ENCODE measurements around the gene IL24. TPM values are rescaled to one million over a fixed set of nuclear protein-coding genes. Genes with fewer than 3 reads are reported as not detected.
A peak's percentile ranks its signal among the peaks of the same experiment; 100 is the strongest.

The IL24 gene
- total RNA-seq, 2 experiments from 2014 or later, result 10.0 to 10.7 TPM

DNA sequence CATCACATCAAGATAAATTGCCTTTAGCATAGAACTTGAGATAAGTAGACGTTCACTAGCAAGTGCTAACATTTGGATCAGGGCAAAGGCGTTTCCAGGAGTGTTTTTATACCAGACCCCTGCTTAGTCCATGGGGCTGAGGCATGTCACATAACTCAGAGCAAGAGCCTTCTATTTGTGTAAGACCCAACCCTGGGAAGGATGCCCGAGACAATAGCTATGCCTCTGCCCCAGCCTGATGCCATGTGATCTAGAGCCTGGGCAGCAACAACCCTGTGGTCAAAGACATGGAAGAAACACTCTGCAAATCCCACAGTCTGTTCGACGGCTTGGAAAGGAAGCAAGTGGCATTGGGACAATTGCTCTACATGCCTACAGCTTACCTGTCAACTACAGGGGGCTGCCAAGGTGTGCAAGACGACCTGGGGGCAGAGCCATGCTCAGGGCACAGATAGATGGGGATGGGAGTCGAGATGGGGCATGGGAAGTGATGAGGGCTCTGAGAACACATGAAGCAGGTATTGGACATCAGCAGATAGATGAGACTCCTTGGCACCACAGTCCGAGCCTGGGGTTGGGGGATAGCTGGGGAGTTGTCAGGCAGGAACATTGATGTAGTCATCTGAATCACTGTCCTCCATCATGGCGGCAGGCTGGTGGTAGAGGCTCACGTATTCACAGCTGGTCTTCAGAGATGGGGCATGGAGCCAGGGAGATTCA, 7.3 kb downstream of the IL24 start:
- POLR2A ChIA-PET, result interaction anchor here (0.7 to 1.1 kb wide), 2 partner anchors 20 to 136 kb away, joined by 3 to 4 read pairs; no protein-coding TSS in a partner anchor
- Mint-ChIP-seq H3K27ac (peak overlapping the region; percentile 87), H3K36me3 (ENCODE audit: low read depth) (peaks cover 56% of the 10 kb centered on the region), H3K27me3 (no peaks in the 10 kb centered on the region), H3K4me3 (peak overlapping the region; percentile 27), H3K9me3 (ENCODE audit: low read depth) (no peaks in the 10 kb centered on the region), H3K4me1 (peaks cover 85% of the 10 kb centered on the region)
- CTCF ChIA-PET, result interaction anchor here (0.6 to 3.1 kb wide), 13 partner anchors 9 to 190 kb away, joined by 3 to 21 read pairs (median 4); partner anchors contain the start of gene IL20
- DNase-seq (no peak), ATAC-seq (no peak)
- intact Hi-C loops (cut with DNase I, micrococcal nuclease), result loop anchor here (1.0 to 2.0 kb wide), 2 partner anchors 7 to 88 kb away; partner anchors contain the start of gene IL24 (in 2 of the 2)

GRCh38 chr1:206905295-206906164, 8.3 kb downstream of the IL24 start:
- ChIA-PET POLR2A (interaction anchor here (0.6 to 1.2 kb wide), 6 partner anchors 8 to 137 kb away, joined by 3 to 8 read pairs (median 4); partner anchors contain the start of gene IL24), CTCF (interaction anchor here (0.6 to 3.1 kb wide), 35 partner anchors 8 to 328 kb away, joined by 3 to 21 read pairs (median 4); partner anchors contain the start of genes FCMR, IL20 and IL24)
- peak overlapping the region; percentile 27 for H3K4me3 Mint-ChIP-seq
- no peaks in the 10 kb centered on the region for H3K9me3 Mint-ChIP-seq (ENCODE audit: low read depth)
- ATAC-seq (peak; percentile 93), DNase-seq (peak; percentile 76)
- peaks cover 50% of the 10 kb centered on the region for H3K36me3 Mint-ChIP-seq (ENCODE audit: low read depth)
- H3K4me1 Mint-ChIP-seq, result peaks cover 86% of the 10 kb centered on the region
- intact Hi-C loops (cut with DNase I, micrococcal nuclease), result loop anchor here (1.0 to 2.0 kb wide), 2 partner anchors 8 to 89 kb away; partner anchors contain the start of gene IL24 (in 2 of the 2)
- no peaks in the 10 kb centered on the region for H3K27me3 Mint-ChIP-seq
- H3K27ac Mint-ChIP-seq, result peak overlapping the region; percentile 87

GRCh38 chr1:206907304-206907991, 10.2 kb downstream of the IL24 start:
- Mint-ChIP-seq H3K4me3 (no peak overlapping the region), H3K36me3 (ENCODE audit: low read depth) (peaks cover 49% of the 10 kb centered on the region), H3K27me3 (no peaks in the 10 kb centered on the region), H3K4me1 (peaks cover 86% of the 10 kb centered on the region), H3K9me3 (ENCODE audit: low read depth) (no peaks in the 10 kb centered on the region), H3K27ac (no peak overlapping the region)
- ATAC-seq (no peak), DNase-seq (no peak)
- CTCF ChIA-PET, result interaction anchor here (0.6 to 3.3 kb wide), 18 partner anchors 10 to 1704 kb away, joined by 3 to 24 read pairs (median 14); partner anchors contain the start of genes FCMR, IL20 and IL24
- intact Hi-C loops (cut with DNase I, micrococcal nuclease), result no loop called here
- POLR2A ChIA-PET, result no interaction called here

DNA sequence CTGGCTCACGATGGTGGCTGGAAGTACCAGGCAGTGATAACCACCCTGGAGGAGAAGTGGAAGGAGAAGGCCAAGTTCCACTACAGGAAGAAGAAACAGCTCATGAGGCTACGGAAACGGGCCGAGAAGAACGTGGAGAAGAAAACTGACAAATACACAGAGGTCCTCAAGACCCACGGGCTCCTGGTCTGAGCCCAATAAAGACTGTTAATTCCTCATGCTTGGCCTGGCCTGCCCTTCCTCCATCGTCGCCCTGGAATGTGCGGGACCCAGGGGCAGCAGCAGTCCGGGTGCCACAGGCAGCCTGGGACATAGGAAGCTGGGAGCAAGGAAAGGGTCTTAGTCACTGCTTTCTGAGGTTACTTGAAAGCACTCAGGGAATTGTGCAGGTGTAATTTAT, 10.8 kb downstream of the IL24 start:
- H3K4me3 Mint-ChIP-seq, result no peak overlapping the region
- ChIA-PET POLR2A (interaction anchor here (0.6 kb wide), 1 partner anchor 223 kb away, joined by 3 read pairs; the partner anchor contains the start of gene MAPKAPK2), CTCF (interaction anchor here (0.9 to 3.3 kb wide), 22 partner anchors 11 to 273 kb away, joined by 3 to 24 read pairs (median 7); partner anchors contain the start of genes DYRK3, FCMR, IL20 and IL24)
- no peak overlapping the region for H3K27ac Mint-ChIP-seq
- intact Hi-C loops (cut with DNase I, micrococcal nuclease), result loop anchor here in 1 of 2 experiments (2.0 kb wide), 1 partner anchor 17 kb away; no protein-coding TSS in a partner anchor
- ATAC-seq (no peak), DNase-seq (no peak)
- H3K4me1 Mint-ChIP-seq, result peaks cover 86% of the 10 kb centered on the region
- peaks cover 48% of the 10 kb centered on the region for H3K36me3 Mint-ChIP-seq (ENCODE audit: low read depth)
- no peaks in the 10 kb centered on the region for H3K27me3 Mint-ChIP-seq
- H3K9me3 Mint-ChIP-seq (ENCODE audit: low read depth), result no peaks in the 10 kb centered on the region

- ATAC-seq (peak; percentile 27), DNase-seq (peak; percentile 73)
- peaks cover 88% of the 10 kb centered on the region for H3K4me1 Mint-ChIP-seq
- ChIA-PET POLR2A (interaction anchor here (0.6 to 0.7 kb wide), 2 partner anchors 13 to 107 kb away, joined by 3 read pairs; no protein-coding TSS in a partner anchor), CTCF (interaction anchor here (0.7 to 3.3 kb wide), 42 partner anchors 9 to 962 kb away, joined by 3 to 24 read pairs (median 6); partner anchors contain the start of genes DYRK3, FCMR, IKBKE and IL10)
- peaks cover 35% of the 10 kb centered on the region for H3K36me3 Mint-ChIP-seq (ENCODE audit: low read depth)
- H3K27me3 Mint-ChIP-seq, result no peaks in the 10 kb centered on the region
- H3K4me3 Mint-ChIP-seq, result peak overlapping the region; percentile 62
- H3K9me3 Mint-ChIP-seq (ENCODE audit: low read depth), result no peaks in the 10 kb centered on the region
- H3K27ac Mint-ChIP-seq, result peak overlapping the region; percentile 64
- intact Hi-C loops (cut with DNase I, micrococcal nuclease), result loop anchor here in 1 of 2 experiments (2.0 kb wide), 1 partner anchor 19 kb away; no protein-coding TSS in a partner anchor
Measured at GRCh38 chr1:206909161-206909882, 12.1 kb downstream of the IL24 start.

- ATAC-seq, result no peak
- POLR2A ChIA-PET, result interaction anchor here (0.6 kb wide), 1 partner anchor 108 kb away, joined by 3 read pairs; no protein-coding TSS in a partner anchor
- H3K36me3 Mint-ChIP-seq (ENCODE audit: low read depth), result peaks cover 32% of the 10 kb centered on the region
- H3K4me3 Mint-ChIP-seq, result peak overlapping the region; percentile 24
- no peak for DNase-seq
- H3K4me1 Mint-ChIP-seq, result peaks cover 88% of the 10 kb centered on the region
- H3K27ac Mint-ChIP-seq, result no peak overlapping the region
- CTCF ChIA-PET, result interaction anchor here (0.7 to 3.3 kb wide), 30 partner anchors 9 to 961 kb away, joined by 3 to 24 read pairs (median 6); partner anchors contain the start of genes DYRK3, FCMR, IKBKE and IL10
- no peaks in the 10 kb centered on the region for H3K9me3 Mint-ChIP-seq (ENCODE audit: low read depth)
- intact Hi-C loops (cut with DNase I, micrococcal nuclease), result loop anchor here in 1 of 2 experiments (2.0 to 10.0 kb wide), 4 partner anchors 13 to 435 kb away; partner anchors contain the start of genes IKBKE and IL24
- H3K27me3 Mint-ChIP-seq, result no peaks in the 10 kb centered on the region
Measured at GRCh38 chr1:206909883-206910318, 12.7 kb downstream of the IL24 start.

GRCh38 chr1:206911064-206911663, 13.9 kb downstream of the IL24 start:
- peak; percentile 55 for DNase-seq
- intact Hi-C loops (cut with DNase I, micrococcal nuclease), result loop anchor here (1.0 to 10.0 kb wide), 5 partner anchors 14 to 436 kb away; partner anchors contain the start of genes DYRK3 (in 1 of the 2), IKBKE (in 1 of the 2), IL20 (in 1 of the 2) and IL24 (in 1 of the 2)
- peaks cover 38% of the 10 kb centered on the region for H3K36me3 Mint-ChIP-seq (ENCODE audit: low read depth)
- no peaks in the 10 kb centered on the region for H3K27me3 Mint-ChIP-seq
- no peak overlapping the region for H3K4me3 Mint-ChIP-seq
- CTCF ChIA-PET, result interaction anchor here (0.6 to 12.9 kb wide), 43 partner anchors 10 to 432 kb away, joined by 3 to 306 read pairs (median 8); partner anchors contain the start of genes FCMR, IL20 and IL24
- H3K27ac Mint-ChIP-seq, result no peak overlapping the region
- POLR2A ChIA-PET, result interaction anchor here (0.6 kb wide), 1 partner anchor 17 kb away, joined by 4 read pairs; no protein-coding TSS in a partner anchor
- peak; percentile 36 for ATAC-seq
- H3K4me1 Mint-ChIP-seq, result peaks cover 88% of the 10 kb centered on the region
- no peaks in the 10 kb centered on the region for H3K9me3 Mint-ChIP-seq (ENCODE audit: low read depth)

GRCh38 chr1:206912445-206913095, 15.3 kb downstream of the IL24 start:
- ATAC-seq, result peak; percentile 39
- Mint-ChIP-seq H3K4me3 (no peak overlapping the region), H3K27me3 (no peaks in the 10 kb centered on the region), H3K4me1 (peaks cover 88% of the 10 kb centered on the region), H3K36me3 (ENCODE audit: low read depth) (peaks cover 41% of the 10 kb centered on the region), H3K9me3 (ENCODE audit: low read depth) (no peaks in the 10 kb centered on the region), H3K27ac (no peak overlapping the region)
- ChIA-PET CTCF (interaction anchor here (0.5 to 12.9 kb wide), 69 partner anchors 9 to 433 kb away, joined by 3 to 306 read pairs (median 5); partner anchors contain the start of genes DYRK3, FCMR, IL10 and IL20), POLR2A (interaction anchor here (0.7 to 1.1 kb wide), 3 partner anchors 46 to 173 kb away, joined by 3 to 4 read pairs (median 3); no protein-coding TSS in a partner anchor)
- peak; percentile 76 for DNase-seq
- intact Hi-C loops (cut with DNase I, micrococcal nuclease), result loop anchor here (1.0 to 10.0 kb wide), 9 partner anchors 21 to 438 kb away; partner anchors contain the start of genes IKBKE (in 1 of the 2) and IL20 (in 1 of the 2)
